K562 (cell line): ENCODE data around the gene DUSP3. TPM values are rescaled to one million over a fixed set of nuclear protein-coding genes. Genes with fewer than 3 reads are reported as not detected.

Experiments
- ATAC-seq: fragments of 200-7000 bp; cut with Tn5 transposase; 3 replicates; pipeline ENCODE4 v1.9.1; 2020; ENCODE audit warnings: moderate library complexity
- BruUV-seq: library from RNA; stranded (reverse); fragments of 400-500 nt; replicated peaks from 2 replicates; lab custom pipeline; 2021; lab: Mats Ljungman, UMichigan
- CTCF ChIA-PET: fragments of 300-600 bp; formaldehyde crosslinking; extraction: SDS; loops from one replicate; lab custom pipeline; 2021; ENCODE audit warnings: low intra/inter-chr PET ratio; lab: Yijun Ruan, JAX
- POLR2A ChIA-PET: fragments of 300-600, 350-650 bp; sonication (Branson Sonifier 250); formaldehyde crosslinking; extraction: SDS; loops from one replicate; lab custom pipeline; 2021; ENCODE audit warnings: antibody characterized with exemption, inconsistent platforms; lab: Yijun Ruan, JAX
- DNase-seq, 4 experiments: peaks; one replicate each; pipeline versions ENCODE4 v3.0.0 to v3.0.0-alpha.2; 2011 to 2018; ENCODE audit warnings: low spot score in 3 of 4, mixed read lengths in 3 of 4; ENCODE audit errors: extremely low read depth in 1 of 4
- FAIRE-seq: peaks from 2 replicates; lab custom pipeline; 2011; peaks lifted over from hg19 to GRCh38; lab: Jason Lieb, UNC
- H2AFZ ChIP-seq: 2 replicates; pipeline ENCODE4 v1.6.0; 2011; ENCODE audit warnings: low read depth, low read length, control low read depth, inconsistent platforms
- H3K27ac ChIP-seq: fragments of 200-600 bp; 3 replicates; pipeline ENCODE4 v1.8.0; 2011; ENCODE audit warnings: low read depth, mild to moderate bottlenecking, control low read depth, inconsistent platforms, low read length, moderate library complexity, mixed read lengths; ENCODE audit errors: extremely low read depth
- H3K27me3 ChIP-seq, 2 experiments: fragments of 300-600 bp in 1 of 2; 2 replicates in 1 of 2; 3 replicates in 1 of 2; pipeline versions ENCODE4 v1.6.0 to v1.8.0; 2011; ENCODE audit warnings: inconsistent platforms in 2 of 2, low read length in 2 of 2, mild to moderate bottlenecking in 1 of 2, mixed read lengths in 1 of 2, moderate library complexity in 1 of 2; ENCODE audit not compliant: control insufficient read depth in 2 of 2, insufficient read depth in 2 of 2
- H3K36me3 ChIP-seq: fragments of 300-600 bp; 3 replicates; pipeline ENCODE4 v1.8.0; 2011; ENCODE audit warnings: mild to moderate bottlenecking, low read length, inconsistent platforms; ENCODE audit not compliant: control insufficient read depth, insufficient read depth
- H3K4me1 ChIP-seq, 2 experiments: fragments of 200-600 bp in 1 of 2; replicated peaks in 1 of 2; 2 replicates in 1 of 2; 3 replicates in 1 of 2; pipeline versions ENCODE4 v1.5.1 to v1.8.0; 2011; ENCODE audit warnings: inconsistent platforms in 2 of 2, low read length in 2 of 2, mild to moderate bottlenecking in 1 of 2, mixed read lengths in 1 of 2, moderate library complexity in 1 of 2; ENCODE audit not compliant: control insufficient read depth in 2 of 2, insufficient read depth in 2 of 2
- H3K4me2 ChIP-seq: 2 replicates; pipeline ENCODE4 v1.6.1; 2011; ENCODE audit warnings: low read length, control low read depth, inconsistent platforms, mixed read lengths; ENCODE audit not compliant: insufficient read depth
- H3K4me3 ChIP-seq: fragments of 200-600 bp; sonication (generic), shearing (Covaris generic); 2 replicates; pipeline ENCODE4 v1.5.1; 2016; ENCODE audit warnings: control low read depth, inconsistent platforms
- H3K79me2 ChIP-seq: fragments of 200-600 bp; 3 replicates; pipeline ENCODE4 v1.8.0; 2011; ENCODE audit warnings: low read length, inconsistent platforms; ENCODE audit not compliant: control insufficient read depth, insufficient read depth
- H3K9ac ChIP-seq, 2 experiments: 2 replicates each; pipeline versions ENCODE4 v1.6.0 to v1.6.1; 2011; ENCODE audit warnings: low read depth in 2 of 2, low read length in 2 of 2, control low read depth in 1 of 2, inconsistent platforms in 1 of 2, mild to moderate bottlenecking in 1 of 2, mixed read lengths in 1 of 2; ENCODE audit not compliant: insufficient read depth in 1 of 2
- H3K9me1 ChIP-seq: one replicate; pipeline ENCODE4 v1.6.0; 2011; ENCODE audit warnings: inconsistent platforms, mild to moderate bottlenecking, low read length, moderate library complexity; ENCODE audit not compliant: control insufficient read depth, insufficient read depth
- H3K9me3 ChIP-seq: replicated peaks from 2 replicates; pipeline ENCODE4 v1.5.1; 2011; ENCODE audit warnings: low read depth, low read length, inconsistent platforms; ENCODE audit not compliant: control insufficient read depth, insufficient read depth
- H4K20me1 ChIP-seq: replicated peaks from 2 replicates; pipeline ENCODE4 v1.6.1; 2011; ENCODE audit warnings: low read length, inconsistent platforms, mixed read lengths; ENCODE audit not compliant: control insufficient read depth, insufficient read depth
- BCLAF1 ChIP-seq, 2 experiments: fragments of 450-650 bp in 1 of 2; IDR thresholded peaks; 2 replicates each; pipeline ENCODE4 v1.6.1; 2011 to 2017; ENCODE audit warnings: low read depth in 2 of 2, antibody characterized with exemption in 1 of 2, borderline replicate concordance in 1 of 2, low read length in 1 of 2, mild to moderate bottlenecking in 1 of 2, mixed read lengths in 1 of 2; ENCODE audit not compliant: control insufficient read depth in 1 of 2
- CBX5 ChIP-seq: IDR thresholded peaks from 2 replicates; pipeline ENCODE4 v1.6.1; 2014; ENCODE audit warnings: low read depth, borderline replicate concordance
- GABPA ChIP-seq: fragments of 200-800 bp; sonication (Bioruptor generic); conservative IDR thresholded peaks from 2 replicates; pipeline ENCODE4 v1.6.1; 2016; ENCODE audit warnings: low read depth, missing genetic modification characterization, missing compliant biosample characterization
- NFE2L1 ChIP-seq: fragments of 450-650 bp; IDR thresholded peaks from 2 replicates; pipeline ENCODE4 v1.6.1; 2016; ENCODE audit warnings: missing genetic modification characterization, low read depth, mild to moderate bottlenecking, missing compliant biosample characterization, moderate library complexity, borderline replicate concordance
- PHB ChIP-seq: fragments of 250-450 bp; sonication (Bioruptor Pico); IDR thresholded peaks from 2 replicates; pipeline ENCODE4 v1.5.0; 2021
- RCOR1 ChIP-seq, 2 experiments: IDR thresholded peaks; 2 replicates each; pipeline ENCODE4 v1.6.1; 2012; ENCODE audit warnings: low read depth in 2 of 2, low read length in 2 of 2, borderline replicate concordance in 1 of 2, improper control_type of control experiment in 1 of 2
- TRIM24 ChIP-seq, 2 experiments: fragments of 450-650 bp; IDR thresholded peaks; 2 replicates each; pipeline ENCODE4 v1.6.1; 2016
- ZBTB17 ChIP-seq: fragments of 450-650 bp; formaldehyde crosslinking; IDR thresholded peaks from 2 replicates; pipeline ENCODE4 v1.4.0; 2020; ENCODE audit warnings: mild to moderate bottlenecking
- ZBTB34 ChIP-seq: fragments of 250-450 bp; sonication (Bioruptor Pico); IDR thresholded peaks from 2 replicates; pipeline ENCODE4 v1.8.0; 2021; ENCODE audit warnings: mild to moderate bottlenecking, moderate library complexity
- ZBTB49 ChIP-seq: sonication (generic); formaldehyde crosslinking; IDR thresholded peaks from 2 replicates; pipeline ENCODE4 v1.8.0; 2022; ENCODE audit warnings: missing genetic modification reagents, mild to moderate bottlenecking, borderline replicate concordance
- ZNF324 ChIP-seq: fragments of 250-450 bp; sonication (Bioruptor Pico); IDR thresholded peaks from 2 replicates; pipeline ENCODE4 v1.4.0; 2020; ENCODE audit warnings: mild to moderate bottlenecking
- ZNF561 ChIP-seq: fragments of 450-650 bp; formaldehyde crosslinking; conservative IDR thresholded peaks from 2 replicates; pipeline ENCODE4 v1.4.0; 2020; ENCODE audit warnings: mild to moderate bottlenecking, moderate library complexity
- ZNF644 ChIP-seq: fragments of 200-800 bp; sonication (Bioruptor generic); IDR thresholded peaks from 2 replicates; pipeline ENCODE4 v1.6.1; 2016; ENCODE audit warnings: low read depth, missing genetic modification characterization, missing compliant biosample characterization
- ZNF75A ChIP-seq: fragments of 450-650 bp; formaldehyde crosslinking; IDR thresholded peaks from 2 replicates; pipeline ENCODE4 v1.4.0; 2020; ENCODE audit warnings: mild to moderate bottlenecking
- WGBS: fragments of 100-300 bp; shearing (Covaris generic); methylation state at CpG from one replicate; pipeline ENCODE4 v1.1.6; 2016; ENCODE audit warnings: low coverage, mixed read lengths; ENCODE audit not compliant: insufficient coverage; ENCODE audit errors: missing lambda C conversion rate; 5-methylcytosine and 5-hydroxymethylcytosine counted together
- in situ Hi-C: fragments of 300-500 bp; cut with MboI; formaldehyde crosslinking; loops from 4 replicates; pipeline ENCODE4 v1.15.0; 2018; ENCODE audit warnings: inconsistent platforms, mixed read lengths
- intact Hi-C: fragments of 100-400 bp; cut with micrococcal nuclease; formaldehyde crosslinking; loops from 2 replicates; pipeline ENCODE4 v1.14.2; 2022
- polyA plus RNA-seq, 8 experiments: library from polyadenylated mRNA; depleted of rRNA in 4 of 8; stranded (reverse) in 5 of 8; unstranded in 3 of 8; fragments of >200 nt; fragmentation: Nextera tagmentation in 2 of 8; fragmentation: Illumina TruSeq in 1 of 8; extraction: Ambion mirVana in 2 of 8; extraction: Trizol in 1 of 8; gene quantifications; 2 replicates each; pipeline versions ENCODE4 v1.2.1 to v1.2.3, GENCODE V29; 2011 to 2014; ENCODE audit warnings: inconsistent platforms in 1 of 8, missing spikeins in 1 of 8
- total RNA-seq, 7 experiments: library from RNA; depleted of rRNA in 6 of 7; stranded (reverse); fragments of >200 nt in 6 of 7; fragmentation: Illumina TruSeq in 2 of 7; extraction: Trizol in 2 of 7; gene quantifications; 2 replicates each; pipeline versions ENCODE4 v1.2.1 to v1.2.3, GENCODE V29; 2011 to 2021; ENCODE audit warnings: low replicate concordance in 1 of 7

DUSP3 gene
- total and polyA plus RNA-seq, 9 of the 15 experiments (the other 6 are each of a cell fraction or from before 2014, with no cell fraction given): 4.1 to 19.8 (median 12.3) TPM

- Histone ChIP-seq H3K4me3 (no peak overlapping the region), H4K20me1 (no peaks in the 10 kb centered on the region), H3K9me3 (no peaks in the 10 kb centered on the region), H3K4me2 (no peak overlapping the region), H2AFZ (no peak overlapping the region), H3K9ac (no peak overlapping the region), H3K27ac (no peak overlapping the region), H3K9me1 (no peaks in the 10 kb centered on the region), H3K27me3 (0 out of 5 replicates have a peak, but pooled peaks cover 0 to 9% of the 10 kb centered on the region in 2 experiments), H3K36me3 (no peaks in the 10 kb centered on the region), H3K79me2 (no peaks in the 10 kb centered on the region), H3K4me1 (peaks cover 0 to 3% of the 10 kb centered on the region in 2 experiments; a peak in 1 of 5 replicates)
- no peak for DNase-seq
- no peak for FAIRE-seq
- WGBS: 52% methylated on average over 9 of the region's 9 CpGs
- intact Hi-C loops (no loop called here), in situ Hi-C loops (no loop called here)
- ChIA-PET POLR2A (interaction anchor here (1.3 to 3.5 kb wide), 2 partner anchors 10 to 17 kb away, joined by 3 to 32 read pairs; no protein-coding TSS in a partner anchor), CTCF (no interaction called here)
- ATAC-seq: no peak
- no TSS peak for BruUV-seq
- TF ChIP-seq PHB (CRISPR knock-in tag): no peak
- TF ChIP-seq ZBTB49 (CRISPR knock-in tag): no peak
- no peak for TF ChIP-seq ZNF324 (CRISPR knock-in tag)
- TF ChIP-seq TRIM24 (IDR thresholded peaks at IDR 0.05): no peak
- TF ChIP-seq ZNF561 (CRISPR knock-in tag): no peak
- no peak for TF ChIP-seq BCLAF1 (IDR thresholded peaks at IDR 0.05; ENCODE audit: borderline replicate concordance in 1 of 2, control insufficient read depth in 1 of 2, low read depth in 2 of 2, low read length in 1 of 2)
- TF ChIP-seq ZNF644 (tag): no peak
- no peak for TF ChIP-seq ZNF75A
- TF ChIP-seq ZBTB17 (CRISPR knock-in tag): no peak
- TF ChIP-seq CBX5: no peak
- TF ChIP-seq GABPA (tag): no peak
- no peak for TF ChIP-seq RCOR1 (IDR thresholded peaks at IDR 0.05; ENCODE audit: borderline replicate concordance in 1 of 2, low read depth in 2 of 2, low read length in 2 of 2)
- TF ChIP-seq NFE2L1 (tag): no peak
- TF ChIP-seq ZBTB34 (CRISPR knock-in tag): no peak
Measured at GRCh38 chr17:43817826-43818225, 39.0 kb upstream of the DUSP3 start.
